Testis (tissue), 2 donors: Measurements from ENCODE around the gene TRIP12.

Experiments used
- POLR2A ChIP-seq: fragments of 450-650 bp; IDR thresholded peaks from one replicate; pipeline ENCODE4 v1.6.1; 2017; ENCODE audit warnings: antibody characterized with exemption, mild to moderate bottlenecking, moderate library complexity
- TF ChIP-seq, protein P1 (sequence below), 3 experiments: fragments of 450-650 bp in 2 of 3; fragments of 200-600 bp in 1 of 3; sonication (generic) in 1 of 3; IDR thresholded peaks; one replicate each; pipeline ENCODE4 v1.5.1; 2016 to 2019; ENCODE audit warnings: antibody characterized with exemption in 3 of 3, mild to moderate bottlenecking in 2 of 3, moderate library complexity in 1 of 3

DNA sequence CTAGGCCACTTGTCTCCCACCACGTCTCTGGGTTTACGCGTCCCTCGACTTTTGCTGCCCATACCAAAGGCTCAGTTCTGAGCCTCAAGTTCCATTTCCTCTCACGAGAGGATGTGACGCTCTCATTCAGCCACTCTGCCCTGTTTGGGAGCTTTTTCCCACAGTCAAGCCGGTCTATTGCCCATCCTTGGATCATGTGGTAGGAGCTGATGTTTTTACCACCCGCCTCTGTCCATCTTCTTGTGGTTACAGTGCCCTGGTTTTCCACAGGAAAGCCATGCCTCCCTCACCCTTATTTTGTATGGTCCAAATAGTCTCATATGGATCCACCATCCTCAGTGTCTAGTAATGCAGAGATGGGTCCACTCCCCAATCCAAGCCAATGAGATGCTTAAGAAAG lies 20.9 kb upstream of the TRIP12 start:
- TF ChIP-seq, protein P1, sequence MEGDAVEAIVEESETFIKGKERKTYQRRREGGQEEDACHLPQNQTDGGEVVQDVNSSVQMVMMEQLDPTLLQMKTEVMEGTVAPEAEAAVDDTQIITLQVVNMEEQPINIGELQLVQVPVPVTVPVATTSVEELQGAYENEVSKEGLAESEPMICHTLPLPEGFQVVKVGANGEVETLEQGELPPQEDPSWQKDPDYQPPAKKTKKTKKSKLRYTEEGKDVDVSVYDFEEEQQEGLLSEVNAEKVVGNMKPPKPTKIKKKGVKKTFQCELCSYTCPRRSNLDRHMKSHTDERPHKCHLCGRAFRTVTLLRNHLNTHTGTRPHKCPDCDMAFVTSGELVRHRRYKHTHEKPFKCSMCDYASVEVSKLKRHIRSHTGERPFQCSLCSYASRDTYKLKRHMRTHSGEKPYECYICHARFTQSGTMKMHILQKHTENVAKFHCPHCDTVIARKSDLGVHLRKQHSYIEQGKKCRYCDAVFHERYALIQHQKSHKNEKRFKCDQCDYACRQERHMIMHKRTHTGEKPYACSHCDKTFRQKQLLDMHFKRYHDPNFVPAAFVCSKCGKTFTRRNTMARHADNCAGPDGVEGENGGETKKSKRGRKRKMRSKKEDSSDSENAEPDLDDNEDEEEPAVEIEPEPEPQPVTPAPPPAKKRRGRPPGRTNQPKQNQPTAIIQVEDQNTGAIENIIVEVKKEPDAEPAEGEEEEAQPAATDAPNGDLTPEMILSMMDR (IDR thresholded peaks at IDR 0.05), result no peak
- no peak for TF ChIP-seq POLR2A
